ENCODE results near the gene CACNA1C. TPM values are rescaled to one million over a fixed set of nuclear protein-coding genes. Genes with fewer than 3 reads are reported as not detected.

The CACNA1C gene
- polyA plus RNA-seq, 2 donors: 2.1 to 2.5 TPM

DNA sequence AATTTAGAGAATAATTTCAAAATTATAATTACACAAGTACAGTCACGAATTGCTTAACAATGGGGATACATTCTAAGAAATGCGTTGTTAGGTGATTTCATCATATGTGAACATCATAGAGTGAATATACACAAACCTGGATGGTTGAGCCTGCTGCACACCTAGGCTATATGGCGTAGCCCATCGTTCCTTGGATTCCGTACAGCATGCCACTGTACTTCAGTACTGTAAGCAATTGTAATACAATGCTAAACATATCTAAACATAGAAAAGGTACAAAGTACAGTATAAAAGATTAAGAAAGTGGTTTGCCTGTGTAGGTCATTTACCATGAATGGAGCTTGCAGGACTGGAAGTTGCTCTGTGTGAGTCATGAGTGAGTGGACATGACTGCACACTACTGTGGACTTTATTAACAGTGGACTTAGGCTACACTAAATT is 286.2 kb downstream of the CACNA1C start:
- Histone ChIP-seq H3K27me3 (ENCODE audit: control insufficient read depth in 1 of 2, insufficient read depth in 2 of 2, low read length in 2 of 2) (no peaks in the 10 kb centered on the region), H3K4me1 (ENCODE audit: control insufficient read depth in 2 of 2, insufficient read depth in 2 of 2, low read length in 1 of 2) (peaks cover 9 to 11% of the 10 kb centered on the region in 2 donors), H3K9me3 (ENCODE audit: control insufficient read depth in 2 of 2, insufficient read depth in 1 of 2, low read depth in 1 of 2, low read length in 1 of 2) (no peaks in the 10 kb centered on the region), H3K27ac (ENCODE audit: low read depth in 2 of 2, low read length in 1 of 2) (no peak overlapping the region), H3K4me3 (ENCODE audit: low read depth in 1 of 2, low read length in 2 of 2) (no peak overlapping the region), H3K36me3 (ENCODE audit: control insufficient read depth in 2 of 2, insufficient read depth in 2 of 2, low read length in 1 of 2) (no peaks in the 10 kb centered on the region)
- WGBS, 2 donors: 82 to 83% methylated on average over 5 of the region's 5 CpGs

DNA sequence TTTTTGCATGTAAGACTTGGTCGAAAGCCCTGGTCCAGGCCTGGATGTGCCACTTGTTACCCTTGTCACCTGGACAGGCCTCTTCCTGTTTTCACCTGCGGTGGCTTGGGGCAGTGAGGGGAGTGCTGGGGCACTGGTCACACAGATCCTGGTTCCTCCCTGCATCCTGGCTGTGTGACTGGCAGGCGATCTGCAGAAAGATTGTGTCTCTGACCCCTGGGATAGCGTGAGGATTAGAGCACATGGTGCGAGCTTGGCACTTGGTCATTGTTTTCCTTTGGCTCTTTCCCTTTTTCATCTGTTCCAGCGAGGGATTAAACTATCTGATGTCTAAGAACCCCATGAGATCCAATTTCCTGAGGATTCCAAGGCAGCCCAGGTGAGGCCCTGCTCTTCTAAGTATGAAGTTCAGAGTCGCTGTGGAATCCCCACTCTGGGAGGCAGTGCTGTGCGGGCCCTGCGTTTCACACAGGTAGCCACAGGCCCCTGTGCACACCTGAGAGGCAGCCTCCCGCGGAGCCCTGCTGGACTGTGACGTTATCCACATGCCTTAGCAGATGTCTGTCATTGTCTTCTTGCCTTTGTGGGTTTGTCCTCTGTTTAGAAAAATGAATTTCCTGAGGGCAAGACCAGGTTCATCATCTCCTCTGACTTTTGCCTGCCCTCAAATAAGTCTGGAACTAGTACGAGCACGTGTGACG is 288.4 kb downstream of the CACNA1C start:
- Histone ChIP-seq H3K4me1 (ENCODE audit: control insufficient read depth in 2 of 2, insufficient read depth in 2 of 2, low read length in 1 of 2) (peaks cover 10 to 11% of the 10 kb centered on the region in 2 donors), H3K27me3 (ENCODE audit: control insufficient read depth in 1 of 2, insufficient read depth in 2 of 2, low read length in 2 of 2) (no peaks in the 10 kb centered on the region), H3K27ac (ENCODE audit: low read depth in 2 of 2, low read length in 1 of 2) (peak overlapping the region in 1 of 2 donors; percentile 59), H3K9me3 (ENCODE audit: control insufficient read depth in 2 of 2, insufficient read depth in 1 of 2, low read depth in 1 of 2, low read length in 1 of 2) (no peaks in the 10 kb centered on the region), H3K4me3 (ENCODE audit: low read depth in 1 of 2, low read length in 2 of 2) (no peak overlapping the region), H3K36me3 (ENCODE audit: control insufficient read depth in 2 of 2, insufficient read depth in 2 of 2, low read length in 1 of 2) (no peaks in the 10 kb centered on the region)
- WGBS, 2 donors: 75 to 76% methylated on average over 15 of the region's 15 CpGs

DNA sequence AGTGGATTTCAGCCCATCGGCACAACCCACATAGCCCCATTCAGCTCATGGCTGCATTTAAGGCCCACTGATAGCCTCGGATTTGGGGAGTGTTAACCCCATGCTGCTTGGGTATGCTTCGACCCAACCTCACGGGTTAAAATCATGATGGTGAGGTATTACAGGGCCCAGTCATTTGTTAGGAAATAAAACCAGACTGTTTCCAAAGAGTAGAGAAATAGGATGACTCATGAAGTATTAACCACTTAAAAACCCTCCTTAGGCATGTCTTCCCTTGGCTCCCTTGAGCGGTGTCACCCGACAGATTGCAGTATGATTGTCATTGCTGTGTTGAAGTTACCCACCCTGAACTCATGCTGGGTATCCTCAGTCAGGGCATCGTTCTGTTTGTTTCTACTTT is 289.1 kb downstream of the CACNA1C start:
- Histone ChIP-seq H3K4me3 (ENCODE audit: low read depth in 1 of 2, low read length in 2 of 2) (no peak overlapping the region), H3K27me3 (ENCODE audit: control insufficient read depth in 1 of 2, insufficient read depth in 2 of 2, low read length in 2 of 2) (no peaks in the 10 kb centered on the region), H3K36me3 (ENCODE audit: control insufficient read depth in 2 of 2, insufficient read depth in 2 of 2, low read length in 1 of 2) (no peaks in the 10 kb centered on the region), H3K9me3 (ENCODE audit: control insufficient read depth in 2 of 2, insufficient read depth in 1 of 2, low read depth in 1 of 2, low read length in 1 of 2) (no peaks in the 10 kb centered on the region), H3K4me1 (ENCODE audit: control insufficient read depth in 2 of 2, insufficient read depth in 2 of 2, low read length in 1 of 2) (peaks cover 6 to 7% of the 10 kb centered on the region in 2 donors), H3K27ac (ENCODE audit: low read depth in 2 of 2, low read length in 1 of 2) (peak overlapping the region in 1 of 2 donors; percentile 59)
- WGBS, 2 donors: 51 to 57% methylated on average over 7 of the region's 7 CpGs

DNA sequence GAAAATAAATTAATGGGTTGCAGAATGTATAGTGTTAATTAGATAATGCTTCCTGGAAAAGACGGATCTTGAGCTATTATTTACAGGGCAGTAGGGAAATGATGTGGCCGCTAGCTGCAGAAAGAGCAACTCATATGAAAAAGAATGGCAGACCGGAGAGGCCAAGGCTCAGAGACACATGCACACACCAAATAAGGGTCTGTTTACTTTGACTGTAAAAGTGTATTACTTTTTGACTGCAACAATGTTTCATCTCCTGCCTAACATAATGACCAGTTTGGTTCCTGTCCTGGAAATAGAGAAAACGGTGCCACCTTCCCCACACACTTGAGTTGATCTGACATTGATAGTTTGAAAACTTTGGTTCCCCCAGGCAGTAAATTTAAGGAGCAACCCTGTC is 290.9 kb downstream of the CACNA1C start:
- Histone ChIP-seq H3K4me1 (ENCODE audit: control insufficient read depth in 2 of 2, insufficient read depth in 2 of 2, low read length in 1 of 2) (peaks cover 4 to 8% of the 10 kb centered on the region in 2 donors), H3K4me3 (ENCODE audit: low read depth in 1 of 2, low read length in 2 of 2) (no peak overlapping the region), H3K36me3 (ENCODE audit: control insufficient read depth in 2 of 2, insufficient read depth in 2 of 2, low read length in 1 of 2) (no peaks in the 10 kb centered on the region), H3K27ac (ENCODE audit: low read depth in 2 of 2, low read length in 1 of 2) (no peak overlapping the region), H3K9me3 (ENCODE audit: control insufficient read depth in 2 of 2, insufficient read depth in 1 of 2, low read depth in 1 of 2, low read length in 1 of 2) (no peaks in the 10 kb centered on the region), H3K27me3 (ENCODE audit: control insufficient read depth in 1 of 2, insufficient read depth in 2 of 2, low read length in 2 of 2) (no peaks in the 10 kb centered on the region)
- 54 to 57% methylated on average over 4 of the region's 4 CpGs for WGBS, 2 donors

DNA sequence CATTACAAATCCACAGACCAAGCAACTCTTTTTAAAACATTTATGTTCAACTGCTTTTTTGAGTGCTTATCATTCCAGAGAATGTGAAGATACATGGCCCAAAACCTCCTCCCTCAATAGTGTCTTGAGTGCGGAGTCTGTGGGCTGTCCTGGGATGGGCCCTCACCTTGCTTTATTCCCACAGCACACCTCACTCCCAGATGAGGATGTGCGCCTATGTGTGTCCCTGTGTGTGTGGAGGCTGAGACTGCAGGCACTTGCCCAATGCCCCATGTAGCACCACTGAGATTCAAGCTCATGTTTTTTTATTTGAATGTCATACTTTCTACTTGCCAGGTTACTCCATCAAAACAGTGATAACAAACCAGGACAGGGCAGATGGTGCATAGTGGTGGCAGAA is 291.7 kb downstream of the CACNA1C start:
- Histone ChIP-seq H3K27me3 (ENCODE audit: control insufficient read depth in 1 of 2, insufficient read depth in 2 of 2, low read length in 2 of 2) (no peaks in the 10 kb centered on the region), H3K4me1 (ENCODE audit: control insufficient read depth in 2 of 2, insufficient read depth in 2 of 2, low read length in 1 of 2) (peaks cover 4 to 8% of the 10 kb centered on the region in 2 donors), H3K4me3 (ENCODE audit: low read depth in 1 of 2, low read length in 2 of 2) (no peak overlapping the region), H3K36me3 (ENCODE audit: control insufficient read depth in 2 of 2, insufficient read depth in 2 of 2, low read length in 1 of 2) (no peaks in the 10 kb centered on the region), H3K27ac (ENCODE audit: low read depth in 2 of 2, low read length in 1 of 2) (no peak overlapping the region), H3K9me3 (ENCODE audit: control insufficient read depth in 2 of 2, insufficient read depth in 1 of 2, low read depth in 1 of 2, low read length in 1 of 2) (no peaks in the 10 kb centered on the region)
- 93 to 98% methylated on average over 2 of the region's 2 CpGs for WGBS, 2 donors

DNA sequence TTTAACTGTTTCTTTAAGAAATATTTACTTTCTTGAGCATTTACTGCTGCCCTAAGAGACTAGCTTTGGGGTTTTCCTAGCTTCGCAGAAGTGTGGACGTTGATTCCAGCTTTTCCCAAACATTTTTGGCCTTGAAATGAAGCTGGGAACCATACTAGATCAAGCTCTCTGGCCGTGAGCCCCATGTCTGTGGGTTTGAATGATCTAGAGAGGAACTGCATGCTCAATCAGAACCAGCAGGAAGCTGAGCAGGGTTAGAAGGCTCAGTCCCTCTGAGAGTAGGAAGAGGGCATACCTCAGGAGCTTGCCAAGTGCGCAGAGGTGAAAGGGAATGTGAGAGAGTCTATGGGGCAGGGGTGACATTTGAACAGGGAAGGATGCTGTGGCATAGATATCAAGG is 292.1 kb downstream of the CACNA1C start:
- 49 to 59% methylated on average over 4 of the region's 4 CpGs for WGBS, 2 donors
- H3K9me3 ChIP-seq (ENCODE audit: control insufficient read depth in 2 of 2, insufficient read depth in 1 of 2, low read depth in 1 of 2, low read length in 1 of 2): no peaks in the 10 kb centered on the region
- no peaks in the 10 kb centered on the region for H3K27me3 ChIP-seq (ENCODE audit: control insufficient read depth in 1 of 2, insufficient read depth in 2 of 2, low read length in 2 of 2)
- H3K27ac ChIP-seq (ENCODE audit: low read depth in 2 of 2, low read length in 1 of 2): peak overlapping the region in 1 of 2 donors; percentile 11
- H3K36me3 ChIP-seq (ENCODE audit: control insufficient read depth in 2 of 2, insufficient read depth in 2 of 2, low read length in 1 of 2): no peaks in the 10 kb centered on the region
- H3K4me3 ChIP-seq (ENCODE audit: low read depth in 1 of 2, low read length in 2 of 2): no peak overlapping the region
- H3K4me1 ChIP-seq (ENCODE audit: control insufficient read depth in 2 of 2, insufficient read depth in 2 of 2, low read length in 1 of 2): peaks cover 4 to 8% of the 10 kb centered on the region in 2 donors

DNA sequence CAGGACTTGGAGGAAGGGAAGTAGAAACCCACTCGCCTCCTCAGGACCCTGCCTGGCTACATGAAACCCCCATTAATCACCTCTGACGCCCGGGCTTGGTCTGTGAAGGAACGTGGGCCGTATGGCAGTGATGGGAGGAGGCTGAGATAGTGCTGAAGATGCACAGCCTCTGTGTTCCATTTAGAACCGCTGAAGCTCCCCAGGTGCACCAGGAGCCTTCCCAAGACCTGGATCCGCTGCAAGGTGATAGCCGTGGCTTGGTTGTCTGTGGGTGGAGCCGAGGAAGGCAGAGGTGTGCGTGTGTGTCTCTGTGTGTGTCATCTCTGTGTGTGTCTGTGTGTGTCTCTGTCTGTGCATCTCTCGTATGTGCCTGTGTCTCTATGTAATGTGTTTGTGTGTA is 293.1 kb downstream of the CACNA1C start:
- 60 to 69% methylated on average over 11 of the region's 11 CpGs for WGBS, 2 donors
- no peak overlapping the region for H3K4me3 ChIP-seq (ENCODE audit: low read depth in 1 of 2, low read length in 2 of 2)
- no peaks in the 10 kb centered on the region for H3K9me3 ChIP-seq (ENCODE audit: control insufficient read depth in 2 of 2, insufficient read depth in 1 of 2, low read depth in 1 of 2, low read length in 1 of 2)
- H3K4me1 ChIP-seq (ENCODE audit: control insufficient read depth in 2 of 2, insufficient read depth in 2 of 2, low read length in 1 of 2): peaks cover 4 to 8% of the 10 kb centered on the region in 2 donors
- no peak overlapping the region for H3K27ac ChIP-seq (ENCODE audit: low read depth in 2 of 2, low read length in 1 of 2)
- H3K36me3 ChIP-seq (ENCODE audit: control insufficient read depth in 2 of 2, insufficient read depth in 2 of 2, low read length in 1 of 2): no peaks in the 10 kb centered on the region
- no peaks in the 10 kb centered on the region for H3K27me3 ChIP-seq (ENCODE audit: control insufficient read depth in 1 of 2, insufficient read depth in 2 of 2, low read length in 2 of 2)

DNA sequence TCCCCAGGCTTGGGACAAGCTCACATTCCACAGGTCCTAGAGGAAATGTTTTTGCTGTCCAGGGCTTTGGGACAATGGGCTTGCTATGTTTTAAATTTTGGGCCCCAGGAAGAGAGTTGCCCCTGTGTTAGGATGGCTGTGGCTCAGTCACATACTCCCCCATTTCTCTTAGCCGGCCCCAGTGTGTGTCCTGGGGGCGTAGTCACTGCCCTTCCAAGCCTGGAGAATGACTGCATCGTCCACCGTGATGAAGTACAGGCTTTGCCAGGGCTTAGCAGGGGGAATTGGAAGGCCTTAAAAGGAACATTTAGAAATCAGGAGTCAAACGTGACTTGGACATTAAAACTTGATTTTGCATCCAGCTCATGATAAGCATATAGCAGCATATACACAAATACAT is 293.6 kb downstream of the CACNA1C start:
- Histone ChIP-seq H3K4me3 (ENCODE audit: low read depth in 1 of 2, low read length in 2 of 2) (no peak overlapping the region), H3K27ac (ENCODE audit: low read depth in 2 of 2, low read length in 1 of 2) (peak overlapping the region in 1 of 2 donors; percentile 24), H3K36me3 (ENCODE audit: control insufficient read depth in 2 of 2, insufficient read depth in 2 of 2, low read length in 1 of 2) (no peaks in the 10 kb centered on the region), H3K9me3 (ENCODE audit: control insufficient read depth in 2 of 2, insufficient read depth in 1 of 2, low read depth in 1 of 2, low read length in 1 of 2) (no peaks in the 10 kb centered on the region), H3K4me1 (ENCODE audit: control insufficient read depth in 2 of 2, insufficient read depth in 2 of 2, low read length in 1 of 2) (peaks cover 4 to 6% of the 10 kb centered on the region in 2 donors), H3K27me3 (ENCODE audit: control insufficient read depth in 1 of 2, insufficient read depth in 2 of 2, low read length in 2 of 2) (no peaks in the 10 kb centered on the region)
- WGBS, 2 donors: 58 to 59% methylated on average over 5 of the region's 5 CpGs

DNA sequence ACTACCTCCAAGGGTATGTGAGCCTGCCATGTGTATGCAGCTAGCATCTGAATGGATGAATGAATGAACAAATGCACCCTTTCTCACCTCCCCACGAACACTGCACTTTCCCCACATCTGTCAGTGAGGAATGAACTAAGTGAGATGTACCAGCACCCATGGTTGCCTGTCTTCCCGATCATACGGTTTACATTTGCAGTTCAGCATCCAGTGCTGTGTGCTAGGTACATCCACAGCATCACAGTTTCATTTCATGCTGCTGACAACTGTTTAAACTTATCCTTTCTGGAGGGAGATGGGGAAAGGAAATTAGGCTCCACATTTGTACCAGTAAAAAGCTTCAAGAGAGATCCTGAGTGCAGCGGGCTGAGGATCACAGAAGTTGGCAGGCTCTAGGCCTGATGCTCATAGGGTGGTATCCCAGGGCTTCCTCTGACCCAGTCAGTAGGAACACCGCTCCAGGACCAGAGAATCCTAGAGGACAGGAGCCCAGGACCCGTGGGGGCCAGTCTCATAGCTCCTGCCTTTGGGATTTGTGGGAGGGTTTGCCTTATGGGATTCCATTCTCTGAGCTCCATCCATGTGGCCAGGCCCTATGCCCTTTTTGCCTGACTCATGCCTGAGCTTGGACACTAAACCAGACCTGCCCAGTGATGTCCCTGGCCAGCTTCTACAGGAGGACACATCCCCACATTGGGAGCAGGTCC is 294.5 kb downstream of the CACNA1C start:
- Histone ChIP-seq H3K9me3 (ENCODE audit: control insufficient read depth in 2 of 2, insufficient read depth in 1 of 2, low read depth in 1 of 2, low read length in 1 of 2) (no peaks in the 10 kb centered on the region), H3K4me3 (ENCODE audit: low read depth in 1 of 2, low read length in 2 of 2) (no peak overlapping the region), H3K27ac (ENCODE audit: low read depth in 2 of 2, low read length in 1 of 2) (peak overlapping the region in 1 of 2 donors; percentile 13), H3K4me1 (ENCODE audit: control insufficient read depth in 2 of 2, insufficient read depth in 2 of 2, low read length in 1 of 2) (peaks cover 3 to 4% of the 10 kb centered on the region in 2 donors), H3K36me3 (ENCODE audit: control insufficient read depth in 2 of 2, insufficient read depth in 2 of 2, low read length in 1 of 2) (no peaks in the 10 kb centered on the region), H3K27me3 (ENCODE audit: control insufficient read depth in 1 of 2, insufficient read depth in 2 of 2, low read length in 2 of 2) (no peaks in the 10 kb centered on the region)
- 86% methylated on average over 6 of the region's 6 CpGs for WGBS, 2 donors

Measured in esophagus (tissue), 2 donors.